ENCODE data around the gene LMX1B. TPM values are rescaled to one million over a fixed set of nuclear protein-coding genes. Genes with fewer than 3 reads are reported as not detected.

Gene LMX1B
- total RNA-seq, 1 experiment from 2014 or later: not detected

GRCh38 chr9:126687930-126688461 lies 74.3 kb downstream of the LMX1B start:
- Mint-ChIP-seq H3K27me3 (ENCODE audit: unreplicated experiment) (peaks cover 91% of the 10 kb centered on the region), H3K4me1 (ENCODE audit: low read depth, unreplicated experiment) (no peaks in the 10 kb centered on the region), H3K9me3 (ENCODE audit: low read depth, unreplicated experiment) (no peaks in the 10 kb centered on the region), H3K4me3 (ENCODE audit: low read depth, unreplicated experiment) (no peak overlapping the region), H3K27ac (ENCODE audit: unreplicated experiment) (no peak overlapping the region), H3K36me3 (ENCODE audit: insufficient read depth, unreplicated experiment) (no peaks in the 10 kb centered on the region)
- BruUV-seq (replicated peaks): no TSS peak
- no peak for TF ChIP-seq CTCF (IDR thresholded peaks at IDR 0.05; ENCODE audit: unreplicated experiment)
- DNase-seq: no peak
- CTCF ChIA-PET: no interaction called here
- intact Hi-C loops (cut with micrococcal nuclease; ENCODE audit: unreplicated experiment): loop anchor here (1.0 to 5.0 kb wide), 2 partner anchors 10 to 76 kb away; partner anchors contain the start of gene LMX1B

- DNase-seq: no peak
- no peaks in the 10 kb centered on the region for H3K36me3 Mint-ChIP-seq (ENCODE audit: insufficient read depth, unreplicated experiment)
- no TSS peak for BruUV-seq (replicated peaks)
- intact Hi-C loops (cut with micrococcal nuclease; ENCODE audit: unreplicated experiment): loop anchor here (1.0 to 5.0 kb wide), 2 partner anchors 10 to 76 kb away; partner anchors contain the start of gene LMX1B
- no peaks in the 10 kb centered on the region for H3K4me1 Mint-ChIP-seq (ENCODE audit: low read depth, unreplicated experiment)
- TF ChIP-seq CTCF (IDR thresholded peaks at IDR 0.05; ENCODE audit: unreplicated experiment): no peak
- H3K27ac Mint-ChIP-seq (ENCODE audit: unreplicated experiment): no peak overlapping the region
- H3K9me3 Mint-ChIP-seq (ENCODE audit: low read depth, unreplicated experiment): no peaks in the 10 kb centered on the region
- peaks cover 93% of the 10 kb centered on the region for H3K27me3 Mint-ChIP-seq (ENCODE audit: unreplicated experiment)
- no peak overlapping the region for H3K4me3 Mint-ChIP-seq (ENCODE audit: low read depth, unreplicated experiment)
- CTCF ChIA-PET: interaction anchor here (1.1 kb wide), 1 partner anchor 8 kb away, joined by 3 read pairs; no protein-coding TSS in a partner anchor
Observed at GRCh38 chr9:126688617-126689016, 74.9 kb downstream of the LMX1B start.

GRCh38 chr9:126689027-126689825 lies 75.5 kb downstream of the LMX1B start:
- no peaks in the 10 kb centered on the region for H3K36me3 Mint-ChIP-seq (ENCODE audit: insufficient read depth, unreplicated experiment)
- H3K4me3 Mint-ChIP-seq (ENCODE audit: low read depth, unreplicated experiment): no peak overlapping the region
- TF ChIP-seq CTCF (IDR thresholded peaks at IDR 0.05; ENCODE audit: unreplicated experiment): no peak
- no peaks in the 10 kb centered on the region for H3K9me3 Mint-ChIP-seq (ENCODE audit: low read depth, unreplicated experiment)
- CTCF ChIA-PET: interaction anchor here (1.1 kb wide), 1 partner anchor 9 kb away, joined by 3 read pairs; no protein-coding TSS in a partner anchor
- H3K27me3 Mint-ChIP-seq (ENCODE audit: unreplicated experiment): peaks cover 90% of the 10 kb centered on the region
- BruUV-seq (replicated peaks): no TSS peak
- no peak overlapping the region for H3K27ac Mint-ChIP-seq (ENCODE audit: unreplicated experiment)
- intact Hi-C loops (cut with micrococcal nuclease; ENCODE audit: unreplicated experiment): loop anchor here (5.0 kb wide), 1 partner anchor 77 kb away; the partner anchor contains the start of gene LMX1B
- DNase-seq: no peak
- H3K4me1 Mint-ChIP-seq (ENCODE audit: low read depth, unreplicated experiment): no peaks in the 10 kb centered on the region

GRCh38 chr9:126690431-126691051 lies 76.8 kb downstream of the LMX1B start:
- BruUV-seq (replicated peaks): no TSS peak
- intact Hi-C loops (cut with micrococcal nuclease; ENCODE audit: unreplicated experiment): loop anchor here (1.0 kb wide), 1 partner anchor 28 kb away; no protein-coding TSS in a partner anchor
- peak; percentile 73 for DNase-seq
- CTCF ChIA-PET: interaction anchor here (0.6 to 1.0 kb wide), 6 partner anchors 28 to 91 kb away, joined by 3 to 22 read pairs (median 4); no protein-coding TSS in a partner anchor
- peak; percentile 51 for TF ChIP-seq CTCF (IDR thresholded peaks at IDR 0.05; ENCODE audit: unreplicated experiment)
- Mint-ChIP-seq H3K9me3 (ENCODE audit: low read depth, unreplicated experiment) (no peaks in the 10 kb centered on the region), H3K4me3 (ENCODE audit: low read depth, unreplicated experiment) (no peak overlapping the region), H3K27ac (ENCODE audit: unreplicated experiment) (no peak overlapping the region), H3K36me3 (ENCODE audit: insufficient read depth, unreplicated experiment) (no peaks in the 10 kb centered on the region), H3K4me1 (ENCODE audit: low read depth, unreplicated experiment) (no peaks in the 10 kb centered on the region), H3K27me3 (ENCODE audit: unreplicated experiment) (peaks cover 90% of the 10 kb centered on the region)

Measured in Calu3 (cell line).